ENCODE results near the gene PIK3C2G.

The PIK3C2G gene

GRCh38 chr12:18419311-18419710 lies 158.0 kb downstream of the PIK3C2G start:
- no peak for DNase-seq (ENCODE audit: low read depth)

GRCh38 chr12:18421867-18422266 lies 160.5 kb downstream of the PIK3C2G start:
- DNase-seq (ENCODE audit: low read depth): no peak

- DNase-seq (ENCODE audit: low read depth): no peak
These were observed 161.6 kb downstream of the PIK3C2G start for GRCh38 chr12:18422871-18423270.

GRCh38 chr12:18424857-18425256 lies 163.5 kb downstream of the PIK3C2G start:
- DNase-seq (ENCODE audit: low read depth): no peak

GRCh38 chr12:18427520-18427919 lies 166.2 kb downstream of the PIK3C2G start:
- DNase-seq (ENCODE audit: low read depth): no peak

- no peak for DNase-seq (ENCODE audit: low read depth)
These were observed 167.1 kb downstream of the PIK3C2G start for GRCh38 chr12:18428416-18428815.

- DNase-seq (ENCODE audit: low read depth): no peak
These were observed 168.0 kb downstream of the PIK3C2G start for GRCh38 chr12:18429366-18429765.

GRCh38 chr12:18430425-18431048 lies 169.2 kb downstream of the PIK3C2G start:
- DNase-seq (ENCODE audit: low read depth): no peak

GRCh38 chr12:18431771-18432170 lies 170.5 kb downstream of the PIK3C2G start:
- no peak for DNase-seq (ENCODE audit: low read depth)

- no peak for DNase-seq (ENCODE audit: low read depth)
These were observed 170.9 kb downstream of the PIK3C2G start for GRCh38 chr12:18432206-18432605.

- DNase-seq (ENCODE audit: low read depth): no peak
These were observed 174.9 kb downstream of the PIK3C2G start for GRCh38 chr12:18436170-18436569.

- DNase-seq (ENCODE audit: low read depth): no peak
These were observed 178.2 kb downstream of the PIK3C2G start for GRCh38 chr12:18439541-18439940.

GRCh38 chr12:18443768-18444437 lies 182.6 kb downstream of the PIK3C2G start:
- DNase-seq (ENCODE audit: low read depth): no peak

- no peak for DNase-seq (ENCODE audit: low read depth)
These were observed 184.8 kb downstream of the PIK3C2G start for GRCh38 chr12:18446061-18446644.

GRCh38 chr12:18454330-18454729 lies 193.0 kb downstream of the PIK3C2G start:
- DNase-seq (ENCODE audit: low read depth): no peak

GRCh38 chr12:18456344-18456743 lies 195.0 kb downstream of the PIK3C2G start:
- DNase-seq (ENCODE audit: low read depth): no peak

- no peak for DNase-seq (ENCODE audit: low read depth)
These were observed 196.0 kb downstream of the PIK3C2G start for GRCh38 chr12:18457362-18457761.

GRCh38 chr12:18461758-18462157 lies 200.4 kb downstream of the PIK3C2G start:
- no peak for DNase-seq (ENCODE audit: low read depth)

GRCh38 chr12:18462442-18462841 lies 201.1 kb downstream of the PIK3C2G start:
- no peak for DNase-seq (ENCODE audit: low read depth)

GRCh38 chr12:18467620-18468245 lies 206.4 kb downstream of the PIK3C2G start:
- DNase-seq (ENCODE audit: low read depth): no peak

GRCh38 chr12:18468246-18469075 lies 207.1 kb downstream of the PIK3C2G start:
- DNase-seq (ENCODE audit: low read depth): no peak

GRCh38 chr12:18470251-18470650 lies 208.9 kb downstream of the PIK3C2G start:
- DNase-seq (ENCODE audit: low read depth): no peak
